Pancreas (tissue), 10 donors: Measurements from ENCODE around the gene CAMK2A. TPM values are rescaled to one million over a fixed set of nuclear protein-coding genes. Genes with fewer than 3 reads are reported as not detected.

Experiments used
- ATAC-seq, 4 donors: fragments of 200-7000 bp; cut with Tn5 transposase; one replicate each; pipeline versions ENCODE4 v1.8.0 to v1.9.1; 2020; ENCODE audit warnings: mild to moderate bottlenecking in 4 of 4, moderate library complexity in 4 of 4
- DNase-seq, 6 donors: peaks; one replicate each; pipeline ENCODE4 v3.0.0-alpha.2; 2020
- FAIRE-seq: peaks from 2 replicates; lab custom pipeline; 2012; peaks lifted over from hg19 to GRCh38; lab: Jason Lieb, UNC
- H3K27ac ChIP-seq, 4 donors: fragments of 200-600 bp; sonication (generic); 1 replicate in 3 of 4; 2 replicates in 1 of 4; pipeline versions ENCODE4 v1.5.0 to v1.8.0; 2020
- H3K27me3 ChIP-seq, 4 donors: fragments of 200-600 bp; one replicate each; pipeline ENCODE4 v1.8.0; 2021
- H3K36me3 ChIP-seq, 3 donors: fragments of 200-600 bp; sonication (generic) in 1 of 3; one replicate each; pipeline versions ENCODE4 v1.5.0 to v1.8.0; 2020 to 2021
- H3K4me1 ChIP-seq, 3 donors: fragments of 200-600 bp; one replicate each; pipeline ENCODE4 v1.8.0; 2021
- H3K4me3 ChIP-seq, 4 donors: fragments of 200-600 bp; sonication (generic) in 2 of 4; one replicate each; pipeline versions ENCODE4 v1.5.0 to v1.8.0; 2020 to 2021
- H3K9me3 ChIP-seq, 4 donors: fragments of 200-600 bp; one replicate each; pipeline ENCODE4 v1.8.0; 2021
- CTCF ChIP-seq, 4 donors: fragments of 200-600 bp; sonication (generic) in 3 of 4; IDR thresholded peaks; one replicate each; pipeline versions ENCODE4 v1.5.0 to v1.8.0; 2021; ENCODE audit warnings: antibody characterized with exemption in 4 of 4
- WGBS, 2 donors: extraction: QIAGEN DNeasy Blood & Tissue Kit; methylation state at CpG; one replicate each; pipeline ENCODE4 v1.1.7; 2013; 5-methylcytosine and 5-hydroxymethylcytosine counted together
- intact Hi-C, 3 donors: fragments of 100-400 bp; cut with DNase I; formaldehyde crosslinking; loops; one replicate each; pipeline versions ENCODE4 v1.11.1 to v1.14.2; 2022
- polyA plus RNA-seq, 2 donors: library from polyadenylated mRNA; stranded (reverse); fragments of 200-250 nt; gene quantifications; one replicate each; pipeline ENCODE4 v1.2.3, GENCODE V29; 2013
- total RNA-seq, 6 donors: library from RNA; stranded (reverse); fragmentation: NEBNext Ultra II Directional in 4 of 6; extraction: Animal tissue kit (Norgen Biotek cat#: 25700) in 4 of 6; gene quantifications; one replicate each; pipeline versions ENCODE4 v1.2.1 to v1.2.4, GENCODE V29; 2021 to 2023
- donor health status: healthy with polysubstance abuse.
- donor health status: DM: no; HTN: no; CAD: no; lungs with moderate emphysema.
- donor health status: DM: no; HTN: no; CAD: no.
- donor health status: control.
- donor health status: control.
- donor health status: Bipolar disorder and iron deficiency.
- donor health status: DM: yes; HTN: yes; CAD: no.
- donor health status: DM: no; HTN: no; CAD: no.
- donor health status: DM: no; HTN: no; CAD: no.
- donor health status: DM: yes; HTN: yes; CAD: no.

Gene CAMK2A
- total and polyA plus RNA-seq, 8 donors = 0.03 to 0.19 (median 0.08) TPM; not detected in 3

DNA sequence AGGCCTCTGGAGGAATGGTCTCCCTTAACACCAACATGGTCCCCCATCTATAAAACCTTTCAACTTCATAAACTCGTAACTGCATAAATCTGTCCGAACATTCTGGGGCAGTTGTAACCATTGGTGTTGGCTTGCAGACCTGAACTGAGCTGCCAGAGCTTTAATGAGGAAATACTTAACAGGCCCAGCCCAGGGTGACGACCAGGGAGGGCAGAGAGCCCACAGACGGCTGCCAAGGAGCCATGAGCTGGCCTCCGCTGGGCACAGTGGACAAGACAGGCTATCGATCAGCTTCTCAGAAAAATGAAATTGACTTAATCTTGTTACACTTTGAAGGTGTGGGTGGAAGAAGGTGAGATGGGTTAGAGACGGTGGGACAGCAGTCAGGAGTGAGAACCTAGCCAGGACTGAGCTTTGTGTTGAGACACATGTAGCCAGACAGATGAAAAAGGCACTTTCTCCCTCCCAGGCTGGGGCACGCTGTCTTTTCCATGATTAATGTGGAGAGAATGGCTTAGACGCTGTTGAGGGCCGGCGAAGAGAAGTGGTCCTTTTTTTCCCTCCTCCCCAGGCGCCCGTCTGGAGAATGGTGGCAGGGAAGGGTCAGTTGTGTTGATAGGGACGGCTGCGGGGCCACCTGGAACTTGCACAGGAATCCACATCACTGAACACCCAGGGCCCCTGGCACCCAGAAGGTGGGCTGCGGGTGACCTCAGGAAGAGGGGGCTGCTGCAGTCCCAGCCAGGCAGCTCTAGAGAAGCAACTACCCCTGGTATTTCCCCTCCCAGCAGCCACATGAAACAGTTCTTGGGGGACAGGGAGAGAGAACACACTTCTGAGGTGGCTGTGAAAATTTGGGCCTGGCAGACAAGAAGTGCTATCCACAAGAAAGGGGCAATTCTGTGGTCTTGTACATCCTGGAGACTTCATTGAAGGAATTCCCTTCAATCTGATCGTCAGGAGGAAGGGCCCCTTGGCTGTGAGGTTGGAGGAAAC is 40.6 kb upstream of the CAMK2A start:
- H3K36me3 ChIP-seq = no peaks in the 10 kb centered on the region
- H3K27ac ChIP-seq = no peak overlapping the region
- DNase-seq (no peak), ATAC-seq (no peak), FAIRE-seq (no peak)
- H3K9me3 ChIP-seq = no peaks in the 10 kb centered on the region
- WGBS, 2 donors = 77 to 78% methylated on average over 17 of the region's 17 CpGs
- no peaks in the 10 kb centered on the region for H3K27me3 ChIP-seq
- H3K4me1 ChIP-seq = no peaks in the 10 kb centered on the region
- no peak overlapping the region for H3K4me3 ChIP-seq
- TF ChIP-seq CTCF (IDR thresholded peaks at IDR 0.05) = no peak
- intact Hi-C loops = no loop called here

DNA sequence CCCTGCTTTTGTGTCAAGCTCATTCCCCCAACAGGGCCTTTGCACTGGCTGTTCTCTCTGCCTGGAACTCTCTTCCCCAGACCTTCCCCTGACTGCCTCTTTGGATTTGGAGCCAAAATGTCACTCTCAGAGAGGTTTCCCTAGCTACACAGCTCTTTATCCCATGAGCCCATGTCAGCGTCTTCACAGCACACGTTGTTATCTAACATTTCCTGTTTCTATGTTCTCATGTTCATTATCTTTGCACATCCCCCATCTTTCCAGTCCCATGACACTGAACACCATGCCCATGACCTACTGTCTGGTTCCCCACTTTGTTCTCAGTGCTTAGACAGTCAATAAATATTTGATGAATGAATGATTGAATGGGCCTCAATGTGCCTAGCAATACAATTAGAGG is 39.5 kb upstream of the CAMK2A start:
- no peak overlapping the region for H3K27ac ChIP-seq
- DNase-seq = no peak
- H3K9me3 ChIP-seq = no peaks in the 10 kb centered on the region
- FAIRE-seq = no peak
- H3K4me3 ChIP-seq = no peak overlapping the region
- intact Hi-C loops = no loop called here
- H3K27me3 ChIP-seq = no peaks in the 10 kb centered on the region
- 43 to 51% methylated on average over 2 of the region's 2 CpGs for WGBS, 2 donors
- no peaks in the 10 kb centered on the region for H3K4me1 ChIP-seq
- no peak for ATAC-seq
- H3K36me3 ChIP-seq = no peaks in the 10 kb centered on the region
- no peak for TF ChIP-seq CTCF (IDR thresholded peaks at IDR 0.05)

DNA sequence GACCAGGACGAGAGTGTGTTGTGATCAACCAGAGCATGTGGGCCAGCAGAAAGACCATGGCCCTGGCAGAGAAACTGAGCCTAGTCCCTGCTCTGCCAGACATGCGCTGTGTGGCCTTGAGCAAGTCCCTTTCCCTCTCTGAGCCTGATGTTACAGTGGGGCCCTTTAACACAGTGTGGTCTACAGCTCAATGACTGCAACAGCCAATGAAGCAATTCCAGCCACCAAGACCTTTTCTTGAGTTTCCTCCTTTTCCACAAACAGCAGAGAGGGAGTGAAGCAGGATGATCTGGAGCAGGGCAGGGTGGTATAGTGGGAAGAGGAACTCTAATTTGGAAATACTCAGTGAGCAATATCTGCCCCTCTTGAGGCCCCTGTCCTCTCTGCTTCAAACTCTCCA is 38.9 kb upstream of the CAMK2A start:
- H3K36me3 ChIP-seq = no peaks in the 10 kb centered on the region
- no peaks in the 10 kb centered on the region for H3K27me3 ChIP-seq
- H3K4me1 ChIP-seq = no peaks in the 10 kb centered on the region
- H3K27ac ChIP-seq = no peak overlapping the region
- TF ChIP-seq CTCF (IDR thresholded peaks at IDR 0.05) = no peak
- FAIRE-seq (no peak), DNase-seq (no peak), ATAC-seq (no peak)
- H3K4me3 ChIP-seq = no peak overlapping the region
- intact Hi-C loops = no loop called here
- WGBS, 2 donors = 80 to 89% methylated on average over 2 of the region's 2 CpGs
- H3K9me3 ChIP-seq = no peaks in the 10 kb centered on the region

- DNase-seq (no peak), FAIRE-seq (no peak), ATAC-seq (no peak)
- TF ChIP-seq CTCF (IDR thresholded peaks at IDR 0.05) = no peak
- no peaks in the 10 kb centered on the region for H3K27me3 ChIP-seq
- H3K4me1 ChIP-seq = no peaks in the 10 kb centered on the region
- no peaks in the 10 kb centered on the region for H3K9me3 ChIP-seq
- H3K36me3 ChIP-seq = no peaks in the 10 kb centered on the region
- no peak overlapping the region for H3K27ac ChIP-seq
- intact Hi-C loops = no loop called here
- 72 to 80% methylated on average over 3 of the region's 3 CpGs for WGBS, 2 donors
- no peak overlapping the region for H3K4me3 ChIP-seq
Observed at GRCh38 chr5:150327139-150327538, 37.6 kb upstream of the CAMK2A start.

DNA sequence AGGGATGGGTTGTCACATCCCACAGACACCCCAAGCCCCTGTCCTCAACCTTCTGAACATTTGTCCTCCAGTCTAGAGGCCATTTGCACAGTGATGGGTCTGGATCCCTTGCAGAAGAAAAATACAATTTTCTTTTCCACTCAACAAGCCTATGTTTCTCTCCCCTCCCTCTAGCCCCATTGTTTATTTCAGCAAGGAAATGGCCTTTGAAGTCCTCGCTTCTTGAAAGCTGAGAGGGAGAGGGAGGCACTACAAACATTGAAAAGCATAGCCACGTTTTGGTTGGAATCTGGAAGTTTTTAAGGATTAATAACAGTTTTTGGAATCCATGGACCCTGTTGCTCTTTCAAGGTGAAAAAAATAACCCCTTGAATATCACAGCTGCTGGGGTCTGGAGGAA is 37.1 kb upstream of the CAMK2A start:
- FAIRE-seq = no peak

More for the DNA sequence above, 37.1 kb upstream of the CAMK2A start:
- no peaks in the 10 kb centered on the region for H3K36me3 ChIP-seq
- H3K4me3 ChIP-seq = no peak overlapping the region
- H3K27ac ChIP-seq = no peak overlapping the region
- ATAC-seq (no peak), DNase-seq (no peak)
- intact Hi-C loops = no loop called here
- H3K4me1 ChIP-seq = no peaks in the 10 kb centered on the region
- TF ChIP-seq CTCF (IDR thresholded peaks at IDR 0.05) = no peak
- WGBS, 2 donors = 60 to 67% methylated on average over 2 of the region's 2 CpGs
- no peaks in the 10 kb centered on the region for H3K27me3 ChIP-seq
- no peaks in the 10 kb centered on the region for H3K9me3 ChIP-seq
